Trophoblast cell (in vitro differentiated cells and primary cell): ENCODE measurements around the gene TP53TG5.

Experiments used
- DNase-seq, 2 donors: peaks; one replicate each; pipeline ENCODE4 v3.0.0-alpha.2; 2016
- H2AFZ ChIP-seq: 2 replicates; pipeline ENCODE4 v1.6.1; 2013; ENCODE audit warnings: low read length, moderate library complexity, mild to moderate bottlenecking; ENCODE audit not compliant: insufficient read depth, poor library complexity
- H2AK5ac ChIP-seq: 2 replicates; pipeline ENCODE4 v1.6.1; 2013; ENCODE audit warnings: mild to moderate bottlenecking, low read length
- H2BK120ac ChIP-seq: 2 replicates; pipeline ENCODE4 v1.6.1; 2013; ENCODE audit warnings: low read length, mild to moderate bottlenecking, moderate library complexity; ENCODE audit not compliant: insufficient read depth, poor library complexity
- H2BK12ac ChIP-seq: 2 replicates; pipeline ENCODE4 v1.6.1; 2013; ENCODE audit warnings: mild to moderate bottlenecking, low read length, moderate library complexity
- H2BK5ac ChIP-seq: 2 replicates; pipeline ENCODE4 v1.6.1; 2013; ENCODE audit warnings: low read length, low read depth, moderate library complexity, mild to moderate bottlenecking; ENCODE audit not compliant: poor library complexity
- H3K14ac ChIP-seq: 2 replicates; pipeline ENCODE4 v1.6.1; 2013; ENCODE audit warnings: mild to moderate bottlenecking, low read length
- H3K18ac ChIP-seq: 2 replicates; pipeline ENCODE4 v1.6.1; 2013; ENCODE audit warnings: mild to moderate bottlenecking, low read length
- H3K23ac ChIP-seq: 2 replicates; pipeline ENCODE4 v1.6.1; 2013; ENCODE audit warnings: low read length
- H3K27ac ChIP-seq: 2 replicates; pipeline ENCODE4 v1.5.1; 2013; ENCODE audit warnings: low read depth, mild to moderate bottlenecking, inconsistent platforms, low read length, moderate library complexity
- H3K27me3 ChIP-seq: 2 replicates; pipeline ENCODE4 v1.6.1; 2013; ENCODE audit warnings: inconsistent platforms, mild to moderate bottlenecking, low read length, moderate library complexity; ENCODE audit not compliant: insufficient read depth
- H3K36me3 ChIP-seq, 2 experiments: 1 replicate in 1 of 2; 2 replicates in 1 of 2; pipeline ENCODE4 v1.6.1; 2013; ENCODE audit warnings: low read length in 2 of 2, mild to moderate bottlenecking in 2 of 2, moderate library complexity in 1 of 2; ENCODE audit not compliant: insufficient read depth in 2 of 2, control insufficient read depth in 1 of 2
- H3K4ac ChIP-seq: 2 replicates; pipeline ENCODE4 v1.6.1; 2013; ENCODE audit warnings: low read depth, mild to moderate bottlenecking, low read length, moderate library complexity
- H3K4me1 ChIP-seq, 2 experiments: 1 replicate in 1 of 2; 2 replicates in 1 of 2; pipeline ENCODE4 v1.6.1; 2013; ENCODE audit warnings: low read length in 2 of 2, mild to moderate bottlenecking in 2 of 2, moderate library complexity in 1 of 2; ENCODE audit not compliant: insufficient read depth in 2 of 2, control insufficient read depth in 1 of 2
- H3K4me2 ChIP-seq: 2 replicates; pipeline ENCODE4 v1.6.1; 2013; ENCODE audit warnings: inconsistent platforms, mild to moderate bottlenecking, low read length, moderate library complexity
- H3K4me3 ChIP-seq: 2 replicates; pipeline ENCODE4 v1.5.1; 2013; ENCODE audit warnings: mild to moderate bottlenecking, low read depth, low read length, inconsistent platforms
- H3K79me1 ChIP-seq: one replicate; pipeline ENCODE4 v1.6.1; 2013; ENCODE audit warnings: low read length
- H3K79me2 ChIP-seq: 2 replicates; pipeline ENCODE4 v1.6.1; 2013; ENCODE audit warnings: low read length, mild to moderate bottlenecking; ENCODE audit not compliant: control insufficient read depth, insufficient read depth, poor library complexity
- H3K9ac ChIP-seq: 2 replicates; pipeline ENCODE4 v1.6.1; 2013; ENCODE audit warnings: mild to moderate bottlenecking, low read length
- H3K9me3 ChIP-seq: 2 replicates; pipeline ENCODE4 v1.6.1; 2013; ENCODE audit warnings: low read depth, mild to moderate bottlenecking, control low read depth, inconsistent platforms, low read length; ENCODE audit not compliant: insufficient read depth
- H4K12ac ChIP-seq: 2 replicates; pipeline ENCODE4 v1.6.1; 2013; ENCODE audit warnings: low read depth, mild to moderate bottlenecking, low read length, moderate library complexity
- H4K8ac ChIP-seq: 2 replicates; pipeline ENCODE4 v1.6.1; 2013; ENCODE audit warnings: low read depth, mild to moderate bottlenecking, low read length, moderate library complexity
- H4K91ac ChIP-seq: one replicate; pipeline ENCODE4 v1.6.1; 2013; ENCODE audit warnings: low read depth, mild to moderate bottlenecking, low read length, moderate library complexity
- WGBS: extraction: QIAGEN DNeasy Blood & Tissue Kit; methylation state at CpG from one replicate; pipeline ENCODE4 v1.1.7; 2013; ENCODE audit warnings: missing lambda C conversion rate; ENCODE audit not compliant: insufficient read length, insufficient coverage; ENCODE audit errors: extremely low coverage; 5-methylcytosine and 5-hydroxymethylcytosine counted together

TP53TG5 gene

GRCh38 chr20:45347936-45348778 lies 30.0 kb downstream of the TP53TG5 start, which contains the start of gene SDC4:
Gene SDC4, minus strand, starts transcription at chr20:45348424. Its CDS starts 40 bp downstream, at chr20:45348384.
- H3K79me1 ChIP-seq: peaks cover 41% of the 10 kb centered on the region
- H2AK5ac ChIP-seq: peak within 1 kb of the TSS; percentile 79
- H3K4me2 ChIP-seq: peak within 1 kb of the TSS; percentile 73
- H4K12ac ChIP-seq: peak within 1 kb of the TSS; percentile 64
- peak within 1 kb of the TSS; percentile 84 for H3K4me3 ChIP-seq
- H4K8ac ChIP-seq: peak within 1 kb of the TSS; percentile 69
- H3K18ac ChIP-seq: peak within 1 kb of the TSS; percentile 73
- H3K14ac ChIP-seq: peak within 1 kb of the TSS; percentile 87
- peak within 1 kb of the TSS; percentile 50 for H2AFZ ChIP-seq
- no CpG with 5 or more reads among the region's 77 CpGs for WGBS
- H2BK12ac ChIP-seq: peak within 1 kb of the TSS; percentile 79
- peak within 1 kb of the TSS; percentile 29 for H3K9ac ChIP-seq
- no peaks in the 10 kb centered on the region for H3K27me3 ChIP-seq
- no peaks in the 10 kb centered on the region for H3K9me3 ChIP-seq
- peak within 1 kb of the TSS; percentile 93 for H3K4ac ChIP-seq
- H3K4me1 ChIP-seq: peaks cover 25 to 36% of the 10 kb centered on the region in 2 experiments
- no peak within 1 kb of the TSS for H3K23ac ChIP-seq
- H3K36me3 ChIP-seq: no peaks in the 10 kb centered on the region
- peak within 1 kb of the TSS; percentile 97 for H3K27ac ChIP-seq
- H4K91ac ChIP-seq: peak within 1 kb of the TSS; percentile 81
- peak within 1 kb of the TSS; percentile 74 for H2BK120ac ChIP-seq
- peak; percentile 75 to 80 for DNase-seq
- H3K79me2 ChIP-seq: peaks cover 29% of the 10 kb centered on the region
- H2BK5ac ChIP-seq: peak within 1 kb of the TSS; percentile 78

- WGBS: no CpG with 5 or more reads among the region's 10 CpGs
- H3K4me3 ChIP-seq: peak overlapping the region; percentile 84
- peaks cover 32% of the 10 kb centered on the region for H3K79me2 ChIP-seq
- H3K9ac ChIP-seq: peak overlapping the region; percentile 29
- H4K12ac ChIP-seq: no peak overlapping the region
- H3K9me3 ChIP-seq: no peaks in the 10 kb centered on the region
- peak overlapping the region; percentile 87 for H3K14ac ChIP-seq
- H3K36me3 ChIP-seq: no peaks in the 10 kb centered on the region
- H2BK120ac ChIP-seq: peak overlapping the region; percentile 59
- peak overlapping the region; percentile 97 for H3K27ac ChIP-seq
- H3K18ac ChIP-seq: peak overlapping the region; percentile 73
- H3K23ac ChIP-seq: no peak overlapping the region
- peak overlapping the region; percentile 73 for H3K4me2 ChIP-seq
- peaks cover 47% of the 10 kb centered on the region for H3K79me1 ChIP-seq
- H2AK5ac ChIP-seq: peak overlapping the region; percentile 76
- peak overlapping the region; percentile 81 for H4K91ac ChIP-seq
- peak overlapping the region; percentile 52 for H2BK12ac ChIP-seq
- DNase-seq: peak; percentile 20 to 44
- H3K4ac ChIP-seq: peak overlapping the region; percentile 93
- H2AFZ ChIP-seq: peak overlapping the region; percentile 11
- H3K27me3 ChIP-seq: no peaks in the 10 kb centered on the region
- H3K4me1 ChIP-seq: peaks cover 29 to 43% of the 10 kb centered on the region in 2 experiments
- H4K8ac ChIP-seq: peak overlapping the region; percentile 65
- peak overlapping the region; percentile 78 for H2BK5ac ChIP-seq
Measured at GRCh38 chr20:45347297-45347935, 30.7 kb downstream of the TP53TG5 start.

GRCh38 chr20:45346851-45347250 lies 31.3 kb downstream of the TP53TG5 start:
- Histone ChIP-seq H3K79me2 (peaks cover 32% of the 10 kb centered on the region), H2BK12ac (no peak overlapping the region), H3K4me1 (peaks cover 30 to 47% of the 10 kb centered on the region in 2 experiments), H3K4me2 (peak overlapping the region; percentile 73), H4K12ac (no peak overlapping the region), H3K18ac (no peak overlapping the region), H3K9me3 (no peaks in the 10 kb centered on the region), H4K8ac (no peak overlapping the region), H3K27ac (peak overlapping the region; percentile 97), H2BK120ac (peak overlapping the region; percentile 44), H3K27me3 (no peaks in the 10 kb centered on the region), H2BK5ac (no peak overlapping the region), H3K23ac (no peak overlapping the region), H3K4ac (peak overlapping the region; percentile 19), H3K14ac (no peak overlapping the region), H3K9ac (no peak overlapping the region), H2AK5ac (no peak overlapping the region), H3K36me3 (no peaks in the 10 kb centered on the region), H4K91ac (peak overlapping the region; percentile 8), H2AFZ (no peak overlapping the region), H3K79me1 (peaks cover 50% of the 10 kb centered on the region), H3K4me3 (peak overlapping the region; percentile 84)
- DNase-seq: peak; percentile 79 to 84
- no CpG with 5 or more reads among the region's 5 CpGs for WGBS

- no peak overlapping the region for H3K9ac ChIP-seq
- H3K9me3 ChIP-seq: no peaks in the 10 kb centered on the region
- H3K4me3 ChIP-seq: peak overlapping the region; percentile 1
- DNase-seq: peak; percentile 45 to 49
- H3K36me3 ChIP-seq: no peaks in the 10 kb centered on the region
- H3K4ac ChIP-seq: peak overlapping the region; percentile 13
- H3K14ac ChIP-seq: peak overlapping the region; percentile 61
- H3K79me2 ChIP-seq: peaks cover 37% of the 10 kb centered on the region
- H4K12ac ChIP-seq: no peak overlapping the region
- peak overlapping the region; percentile 73 for H3K4me2 ChIP-seq
- peak overlapping the region; percentile 8 for H4K91ac ChIP-seq
- WGBS: no CpG with 5 or more reads among the region's 3 CpGs
- peak overlapping the region; percentile 31 for H2AK5ac ChIP-seq
- H3K23ac ChIP-seq: no peak overlapping the region
- H4K8ac ChIP-seq: peak overlapping the region; percentile 18
- peak overlapping the region; percentile 97 for H3K27ac ChIP-seq
- peak overlapping the region; percentile 34 for H2BK12ac ChIP-seq
- peak overlapping the region; percentile 10 for H2BK5ac ChIP-seq
- H2AFZ ChIP-seq: no peak overlapping the region
- H3K18ac ChIP-seq: peak overlapping the region; percentile 23
- peak overlapping the region; percentile 40 for H2BK120ac ChIP-seq
- H3K79me1 ChIP-seq: peaks cover 55% of the 10 kb centered on the region
- peaks cover 35 to 52% of the 10 kb centered on the region in 2 experiments for H3K4me1 ChIP-seq
- no peaks in the 10 kb centered on the region for H3K27me3 ChIP-seq
Measured at GRCh38 chr20:45346291-45346718, 31.8 kb downstream of the TP53TG5 start.
